ENCODE measurements around the gene PI4KA. TPM values are rescaled to one million over a fixed set of nuclear protein-coding genes. Genes with fewer than 3 reads are reported as not detected.
"Not testable (repeated sequence)": the region's sequence is repeated elsewhere in the genome, so short reads cannot be mapped to it uniquely, and the experiment has no call there.

The PI4KA gene
- total RNA-seq, 3 donors from 2014 or later (not counting 1 experiment from before 2014, with no cell fraction given), result 208 to 233 (median 215) TPM

DNA sequence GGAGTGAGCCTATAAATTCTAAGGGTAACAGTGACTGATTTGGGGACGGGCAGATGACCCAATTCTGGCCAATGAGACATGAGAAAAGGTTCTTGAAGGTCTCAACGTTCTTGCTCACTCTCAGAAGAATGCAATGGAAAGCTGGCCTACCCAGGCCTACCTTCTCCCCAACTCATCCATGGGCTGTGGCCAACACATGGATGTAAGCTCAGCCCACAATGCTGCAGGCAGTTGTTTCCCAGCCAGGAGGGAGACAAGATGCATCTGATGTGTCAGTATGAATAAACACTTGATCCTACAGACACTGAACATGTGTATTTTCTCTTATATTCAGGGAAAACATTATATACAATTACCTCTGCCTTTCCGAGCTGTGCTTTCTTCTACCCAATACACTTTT lies 24.4 kb downstream of the PI4KA start:
- H3K27ac Mint-ChIP-seq, result no peak overlapping the region
- peaks cover 11 to 19% of the 10 kb centered on the region in 2 donors for H3K4me1 Mint-ChIP-seq
- TF ChIP-seq, protein P1, sequence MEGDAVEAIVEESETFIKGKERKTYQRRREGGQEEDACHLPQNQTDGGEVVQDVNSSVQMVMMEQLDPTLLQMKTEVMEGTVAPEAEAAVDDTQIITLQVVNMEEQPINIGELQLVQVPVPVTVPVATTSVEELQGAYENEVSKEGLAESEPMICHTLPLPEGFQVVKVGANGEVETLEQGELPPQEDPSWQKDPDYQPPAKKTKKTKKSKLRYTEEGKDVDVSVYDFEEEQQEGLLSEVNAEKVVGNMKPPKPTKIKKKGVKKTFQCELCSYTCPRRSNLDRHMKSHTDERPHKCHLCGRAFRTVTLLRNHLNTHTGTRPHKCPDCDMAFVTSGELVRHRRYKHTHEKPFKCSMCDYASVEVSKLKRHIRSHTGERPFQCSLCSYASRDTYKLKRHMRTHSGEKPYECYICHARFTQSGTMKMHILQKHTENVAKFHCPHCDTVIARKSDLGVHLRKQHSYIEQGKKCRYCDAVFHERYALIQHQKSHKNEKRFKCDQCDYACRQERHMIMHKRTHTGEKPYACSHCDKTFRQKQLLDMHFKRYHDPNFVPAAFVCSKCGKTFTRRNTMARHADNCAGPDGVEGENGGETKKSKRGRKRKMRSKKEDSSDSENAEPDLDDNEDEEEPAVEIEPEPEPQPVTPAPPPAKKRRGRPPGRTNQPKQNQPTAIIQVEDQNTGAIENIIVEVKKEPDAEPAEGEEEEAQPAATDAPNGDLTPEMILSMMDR (IDR thresholded peaks at IDR 0.05), result no peak
- DNase-seq (no peak), ATAC-seq (no peak)
- peaks cover 36% of the 10 kb centered on the region for H3K36me3 ChIP-seq (ENCODE audit: control insufficient read depth, insufficient read depth, low read length)
- no peaks in the 10 kb centered on the region for H3K9me3 Mint-ChIP-seq
- H3K36me3 Mint-ChIP-seq, result peaks cover 6% of the 10 kb centered on the region
- no peak overlapping the region for H3K4me3 Mint-ChIP-seq
- 100% methylated on average over 2 of the region's 3 CpGs for WGBS (ENCODE audit: insufficient coverage)
- intact Hi-C loops (cut with micrococcal nuclease), result no loop called here
- no peaks in the 10 kb centered on the region for H3K27me3 Mint-ChIP-seq (ENCODE audit: low read depth in 2 of 2)
- H3K27me3 ChIP-seq (ENCODE audit: control insufficient read depth, insufficient read depth, low read length), result no peaks in the 10 kb centered on the region
- H3K4me3 ChIP-seq (ENCODE audit: low read length), result no peak overlapping the region
- no peak overlapping the region for H3K27ac ChIP-seq (ENCODE audit: low read length)
- H3K9me3 ChIP-seq (ENCODE audit: control insufficient read depth, insufficient read depth, low read length), result no peaks in the 10 kb centered on the region
- peaks cover 10% of the 10 kb centered on the region for H3K4me1 ChIP-seq (ENCODE audit: control insufficient read depth, insufficient read depth, low read length)

DNA sequence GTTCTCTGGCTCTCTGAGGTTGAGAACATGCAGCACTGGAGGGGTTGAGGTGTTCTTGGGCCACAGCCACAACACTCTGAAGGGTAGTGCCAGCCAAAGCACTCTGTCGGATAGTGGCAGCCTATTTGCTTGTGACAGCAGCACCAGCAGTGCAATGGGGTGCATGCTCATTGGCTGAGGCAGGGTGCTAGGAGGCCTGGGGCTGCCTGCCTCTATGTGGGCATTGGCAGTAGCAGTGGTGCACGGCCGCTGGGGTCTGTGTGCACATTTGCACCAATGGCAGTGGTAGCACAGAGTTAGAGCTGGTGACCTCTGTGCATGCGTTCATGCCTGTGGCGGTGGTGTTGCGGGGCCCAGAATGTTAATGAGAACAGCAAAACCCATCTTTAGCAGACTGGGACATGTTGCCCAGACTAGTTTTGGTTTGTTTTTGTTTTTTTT lies 25.4 kb downstream of the PI4KA start:
- Histone ChIP-seq H3K27me3 (ENCODE audit: control insufficient read depth, insufficient read depth, low read length) (no peaks in the 10 kb centered on the region), H3K9me3 (ENCODE audit: control insufficient read depth, insufficient read depth, low read length) (no peaks in the 10 kb centered on the region), H3K4me1 (ENCODE audit: control insufficient read depth, insufficient read depth, low read length) (peaks cover 9% of the 10 kb centered on the region), H3K27ac (ENCODE audit: low read length) (no peak overlapping the region), H3K36me3 (ENCODE audit: control insufficient read depth, insufficient read depth, low read length) (peaks cover 42% of the 10 kb centered on the region), H3K4me3 (ENCODE audit: low read length) (no peak overlapping the region)
- peaks cover 10% of the 10 kb centered on the region for H3K36me3 Mint-ChIP-seq
- H3K4me1 Mint-ChIP-seq, result peaks cover 7 to 16% of the 10 kb centered on the region in 2 donors
- no peaks in the 10 kb centered on the region for H3K9me3 Mint-ChIP-seq
- TF ChIP-seq, protein P1 (IDR thresholded peaks at IDR 0.05), result no peak
- ATAC-seq (no peak), DNase-seq (no peak)
- H3K4me3 Mint-ChIP-seq, result no peak overlapping the region
- no peaks in the 10 kb centered on the region for H3K27me3 Mint-ChIP-seq (ENCODE audit: low read depth in 2 of 2)
- H3K27ac Mint-ChIP-seq, result no peak overlapping the region
- intact Hi-C loops (cut with micrococcal nuclease), result no loop called here
- 96% methylated on average over 6 of the region's 6 CpGs for WGBS (ENCODE audit: insufficient coverage)

DNA sequence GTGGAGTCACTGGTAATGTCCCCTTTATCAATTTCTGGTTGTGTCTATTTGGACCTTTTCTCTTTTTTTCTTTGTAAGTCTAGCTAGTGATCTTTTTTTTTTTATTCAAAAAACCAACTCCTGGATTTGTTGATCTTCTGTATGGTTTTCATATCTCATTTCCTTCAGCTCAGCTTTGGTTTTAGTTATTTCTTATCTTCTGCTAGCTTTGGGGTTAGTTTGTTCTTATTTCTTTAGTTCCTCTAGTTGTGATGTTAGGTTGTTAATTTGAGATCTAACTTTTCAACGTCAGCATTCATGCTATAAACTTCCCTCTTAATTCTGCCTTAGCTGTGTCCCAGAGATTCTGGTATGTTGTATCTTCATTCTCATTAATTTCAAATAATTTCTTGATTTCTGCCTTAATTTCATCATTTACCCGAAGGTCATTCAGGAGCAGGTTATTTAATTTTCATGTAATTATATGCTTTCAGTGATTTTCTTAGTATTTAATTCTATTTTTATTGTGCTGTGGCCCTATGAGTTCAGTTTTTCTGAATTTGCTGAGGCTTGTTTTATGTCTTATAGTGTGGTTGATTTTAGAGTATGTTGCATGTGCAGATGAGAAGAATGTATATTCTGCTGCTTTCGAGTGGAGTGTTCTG lies 29.0 kb downstream of the PI4KA start:
- Histone ChIP-seq H3K9me3 (ENCODE audit: control insufficient read depth, insufficient read depth, low read length) (no peaks in the 10 kb centered on the region), H3K27ac (ENCODE audit: low read length) (no peak overlapping the region), H3K27me3 (ENCODE audit: control insufficient read depth, insufficient read depth, low read length) (no peaks in the 10 kb centered on the region), H3K4me1 (ENCODE audit: control insufficient read depth, insufficient read depth, low read length) (no peaks in the 10 kb centered on the region), H3K4me3 (ENCODE audit: low read length) (no peak overlapping the region), H3K36me3 (ENCODE audit: control insufficient read depth, insufficient read depth, low read length) (peaks cover 47% of the 10 kb centered on the region)
- H3K9me3 Mint-ChIP-seq, result no peaks in the 10 kb centered on the region
- 92% methylated on average over 1 of the region's 3 CpGs for WGBS (ENCODE audit: insufficient coverage)
- H3K27ac Mint-ChIP-seq, result peak overlapping the region in 1 of 2 donors; percentile 1
- no peak for ATAC-seq
- peaks cover 10% of the 10 kb centered on the region for H3K36me3 Mint-ChIP-seq
- H3K27me3 Mint-ChIP-seq (ENCODE audit: low read depth in 2 of 2), result no peaks in the 10 kb centered on the region
- intact Hi-C loops (cut with micrococcal nuclease), result no loop called here
- H3K4me1 Mint-ChIP-seq, result no peaks in the 10 kb centered on the region
- no peak overlapping the region for H3K4me3 Mint-ChIP-seq
- TF ChIP-seq, protein P1 (IDR thresholded peaks at IDR 0.05), result no peak
- no peak for DNase-seq

DNA sequence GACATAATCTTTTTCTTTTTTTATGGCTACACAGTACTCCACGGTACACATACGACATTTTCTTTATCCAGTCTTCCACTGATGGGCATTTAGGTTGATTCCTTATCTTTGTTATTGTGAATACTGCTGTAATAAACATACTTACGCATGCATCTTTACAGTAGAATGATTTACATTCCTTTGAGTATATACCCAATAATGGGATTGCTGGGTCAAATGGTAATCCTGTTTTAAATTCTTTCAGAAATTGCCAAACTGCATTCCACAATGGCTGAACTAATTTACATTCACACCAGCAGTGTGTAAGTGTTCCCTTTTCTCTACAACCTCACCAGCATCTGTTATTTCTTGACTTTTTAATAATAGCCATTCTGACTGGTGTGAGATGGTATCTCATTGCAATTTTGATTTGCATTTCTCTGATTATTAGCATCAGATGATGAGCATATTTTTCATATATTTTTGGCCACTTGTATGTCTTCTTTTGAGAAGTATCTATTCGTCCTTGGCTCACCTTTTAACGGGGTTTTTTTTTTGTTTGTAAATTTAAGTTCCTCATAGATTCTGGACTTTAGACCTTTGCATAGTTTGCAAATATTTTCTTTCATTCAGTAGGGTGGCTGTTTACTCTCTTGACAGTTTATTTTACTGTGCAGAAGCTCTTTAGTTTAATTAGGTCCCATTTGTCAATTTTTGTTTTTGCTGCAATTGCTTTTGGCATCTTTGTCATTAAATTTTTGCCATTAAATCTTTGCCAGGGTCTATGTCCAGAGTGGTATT lies 32.0 kb downstream of the PI4KA start:
- H3K36me3 ChIP-seq (ENCODE audit: control insufficient read depth, insufficient read depth, low read length), result peaks cover 44% of the 10 kb centered on the region
- H3K27me3 ChIP-seq (ENCODE audit: control insufficient read depth, insufficient read depth, low read length); H3K4me3 ChIP-seq (ENCODE audit: low read length); intact Hi-C loops (cut with micrococcal nuclease); H3K27ac ChIP-seq (ENCODE audit: low read length); H3K27ac Mint-ChIP-seq; H3K4me1 ChIP-seq (ENCODE audit: control insufficient read depth, insufficient read depth, low read length); H3K27me3 Mint-ChIP-seq (ENCODE audit: low read depth in 2 of 2); H3K4me1 Mint-ChIP-seq; H3K4me3 Mint-ChIP-seq; H3K9me3 Mint-ChIP-seq; ATAC-seq; DNase-seq; H3K9me3 ChIP-seq (ENCODE audit: control insufficient read depth, insufficient read depth, low read length); H3K36me3 Mint-ChIP-seq: not testable (repeated sequence)
- WGBS (ENCODE audit: insufficient coverage), result 100% methylated on average over 1 of the region's 5 CpGs

Measured in natural killer cell (primary cell).